Keratinocyte (primary cell): Measurements from ENCODE around the gene SKA1. TPM values are rescaled to one million over a fixed set of nuclear protein-coding genes. Genes with fewer than 3 reads are reported as not detected.

ENCODE experiments used
- DNase-seq: peaks from one replicate; pipeline ENCODE4 v3.0.0-alpha.2; 2011; ENCODE audit warnings: low read depth, missing footprints, low spot score
- FAIRE-seq: peaks from 2 replicates; lab custom pipeline; 2011; peaks lifted over from hg19 to GRCh38; lab: Jason Lieb, UNC
- H2AFZ ChIP-seq: 2 replicates; pipeline ENCODE4 v1.6.0; 2012; ENCODE audit warnings: low read length, control low read depth, inconsistent platforms; ENCODE audit not compliant: control insufficient read depth
- H3K27ac ChIP-seq: 2 replicates; pipeline ENCODE4 v1.5.1; 2011; ENCODE audit warnings: low read length; ENCODE audit not compliant: control insufficient read depth, insufficient read depth
- H3K27me3 ChIP-seq: 3 replicates; pipeline ENCODE4 v1.6.0; 2011; ENCODE audit warnings: low read length; ENCODE audit not compliant: control insufficient read depth, insufficient read depth; ENCODE audit errors: extremely low read depth
- H3K36me3 ChIP-seq, 2 experiments: 2 replicates in 1 of 2; 3 replicates in 1 of 2; pipeline ENCODE4 v1.5.1; 2011; ENCODE audit warnings: low read length in 2 of 2, mild to moderate bottlenecking in 1 of 2; ENCODE audit not compliant: control insufficient read depth in 2 of 2, insufficient read depth in 2 of 2; ENCODE audit errors: extremely low read depth in 1 of 2
- H3K4me1 ChIP-seq: 3 replicates; pipeline ENCODE4 v1.5.1; 2011; ENCODE audit warnings: low read length; ENCODE audit not compliant: control insufficient read depth, insufficient read depth; ENCODE audit errors: extremely low read depth
- H3K4me2 ChIP-seq: 3 replicates; pipeline ENCODE4 v1.6.0; 2011; ENCODE audit warnings: low read depth, low read length; ENCODE audit not compliant: control insufficient read depth, insufficient read depth; ENCODE audit errors: extremely low read depth
- H3K4me3 ChIP-seq, 3 experiments: fragments of 200-600 bp in 1 of 3; sonication (generic) in 1 of 3; 2 replicates in 2 of 3; 3 replicates in 1 of 3; pipeline ENCODE4 v1.5.1; 2011 to 2016; ENCODE audit warnings: low read length in 3 of 3, mild to moderate bottlenecking in 3 of 3, control low read depth in 2 of 3, inconsistent platforms in 1 of 3, low read depth in 1 of 3, mixed read lengths in 1 of 3, mixed run types in 1 of 3, moderate library complexity in 1 of 3; ENCODE audit not compliant: control insufficient read depth in 2 of 3, insufficient read depth in 2 of 3; ENCODE audit errors: extremely low read depth in 1 of 3
- H3K79me2 ChIP-seq: 2 replicates; pipeline ENCODE4 v1.6.0; 2012; ENCODE audit warnings: low read length; ENCODE audit not compliant: control insufficient read depth, insufficient read depth
- H3K9ac ChIP-seq: 3 replicates; pipeline ENCODE4 v1.6.0; 2011; ENCODE audit warnings: low read length; ENCODE audit not compliant: control insufficient read depth, insufficient read depth; ENCODE audit errors: extremely low read depth
- H3K9me1 ChIP-seq: 3 replicates; pipeline ENCODE4 v1.6.0; 2011; ENCODE audit warnings: low read length; ENCODE audit not compliant: control insufficient read depth, insufficient read depth; ENCODE audit errors: extremely low read depth
- H3K9me3 ChIP-seq: 2 replicates; pipeline ENCODE4 v1.5.1; 2012; ENCODE audit warnings: low read depth, low read length; ENCODE audit not compliant: control insufficient read depth
- H4K20me1 ChIP-seq: 3 replicates; pipeline ENCODE4 v1.6.0; 2011; ENCODE audit warnings: low read length; ENCODE audit not compliant: control insufficient read depth, insufficient read depth; ENCODE audit errors: extremely low read depth
- CTCF ChIP-seq, 3 experiments: IDR thresholded peaks in 1 of 3; conservative IDR thresholded peaks in 1 of 3; optimal IDR thresholded peaks in 1 of 3; 2 replicates in 2 of 3; 3 replicates in 1 of 3; pipeline versions ENCODE3 to v1.5.1; 2011; ENCODE audit warnings: low read length in 3 of 3, mild to moderate bottlenecking in 3 of 3, moderate library complexity in 2 of 3, control low read depth in 1 of 3, inconsistent platforms in 1 of 3; ENCODE audit not compliant: insufficient read depth in 2 of 3; ENCODE audit errors: extremely low read depth in 1 of 3
- EZH2 ChIP-seq: IDR thresholded peaks from one replicate; pipeline ENCODE4 v1.6.1; 2012; ENCODE audit warnings: inconsistent platforms, mild to moderate bottlenecking, low read length, moderate library complexity
- dilution Hi-C: fragments of 300-500 bp; cut with MboI; formaldehyde crosslinking; loops from one replicate; pipeline ENCODE4 v1.7.0; 2020; ENCODE audit warnings: low sequenced_read_pairs; ENCODE audit not compliant: extremely low pct_ligation_motif_present
- polyA plus RNA-seq, 5 experiments: library from polyadenylated mRNA; depleted of rRNA in 3 of 5; stranded (reverse) in 3 of 5; stranded (forward) in 1 of 5; unstranded in 1 of 5; fragments of >200 nt; gene quantifications; 1 replicate in 1 of 5; 2 replicates in 3 of 5; 3 replicates in 1 of 5; pipeline versions ENCODE4 v1.2.1 to v1.2.3, GENCODE V29; 2011 to 2012; ENCODE audit warnings: missing spikeins in 2 of 5, low read depth in 1 of 5, low replicate concordance in 1 of 5

SKA1 gene
- polyA plus RNA-seq, 1 donor (not counting 4 experiments of a cell fraction or from before 2014, with no cell fraction given) = 8.4 TPM

GRCh38 chr18:50374220-50374752, 560 bp upstream of the SKA1 start:
- H4K20me1 ChIP-seq = no peaks in the 10 kb centered on the region
- DNase-seq (no peak), FAIRE-seq (no peak)
- H3K9ac ChIP-seq = peak overlapping the region; percentile 54
- TF ChIP-seq CTCF (optimal IDR thresholded peaks at IDR 0.05 in 1 of 3, IDR thresholded peaks at IDR 0.05 in 1 of 3, conservative IDR thresholded peaks at IDR 0.05 in 1 of 3; ENCODE audit: extremely low read depth in 1 of 3, insufficient read depth in 2 of 3, low read length in 3 of 3) (no peak), EZH2 (no peak)
- H3K9me3 ChIP-seq = peaks cover 2% of the 10 kb centered on the region
- no peaks in the 10 kb centered on the region for H3K9me1 ChIP-seq
- peak overlapping the region; percentile 97 for H2AFZ ChIP-seq
- no peaks in the 10 kb centered on the region for H3K27me3 ChIP-seq
- peaks cover 13% of the 10 kb centered on the region for H3K79me2 ChIP-seq
- H3K4me3 ChIP-seq = peak overlapping the region; percentile 58 to 68 (median 67)
- dilution Hi-C loops = no loop called here
- H3K36me3 ChIP-seq = no peaks in the 10 kb centered on the region
- H3K4me2 ChIP-seq = peak overlapping the region; percentile 91
- peaks cover 11% of the 10 kb centered on the region for H3K4me1 ChIP-seq
- H3K27ac ChIP-seq = peak overlapping the region; percentile 23

- H4K20me1 ChIP-seq = no peaks in the 10 kb centered on the region
- H3K4me3 ChIP-seq = no peak overlapping the region
- H3K27me3 ChIP-seq = no peaks in the 10 kb centered on the region
- H3K9ac ChIP-seq = no peak overlapping the region
- TF ChIP-seq EZH2 = no peak
- no peak for TF ChIP-seq CTCF (optimal IDR thresholded peaks at IDR 0.05 in 1 of 3, IDR thresholded peaks at IDR 0.05 in 1 of 3, conservative IDR thresholded peaks at IDR 0.05 in 1 of 3; ENCODE audit: extremely low read depth in 1 of 3, insufficient read depth in 2 of 3, low read length in 3 of 3)
- H3K9me1 ChIP-seq = no peaks in the 10 kb centered on the region
- no peak overlapping the region for H2AFZ ChIP-seq
- H3K36me3 ChIP-seq = peaks cover 0 to 5% of the 10 kb centered on the region in 2 experiments
- no peak overlapping the region for H3K4me2 ChIP-seq
- DNase-seq = no peak
- dilution Hi-C loops = no loop called here
- H3K4me1 ChIP-seq = peaks cover 11% of the 10 kb centered on the region
- peaks cover 13% of the 10 kb centered on the region for H3K79me2 ChIP-seq
- no peaks in the 10 kb centered on the region for H3K9me3 ChIP-seq
- no peak overlapping the region for H3K27ac ChIP-seq
- no peak for FAIRE-seq
Observed at GRCh38 chr18:50377061-50377798, 2.4 kb downstream of the SKA1 start.
